ENCODE measurements around the gene TOR2A. TPM values are rescaled to one million over a fixed set of nuclear protein-coding genes. Genes with fewer than 3 reads are reported as not detected.

The TOR2A gene
- total RNA-seq, 1 donor from 2014 or later: 21.9 TPM

Other genes starting within 250 kb of the TOR2A start
- gene STXBP1, start 123.0 kb downstream of the TOR2A start, total RNA-seq: 53.1 and 56.3 TPM in 2 replicates
- not detected in 2 replicates for gene CFAP157, start 28.3 kb downstream of the TOR2A start, total RNA-seq
- 46.5 and 51.4 TPM in 2 replicates for gene PTRH1, start 19.6 kb downstream of the TOR2A start, total RNA-seq
- not detected in 2 replicates for gene TTC16, start 19.2 kb downstream of the TOR2A start, total RNA-seq
- gene SH2D3C, start 43.4 kb upstream of the TOR2A start, total RNA-seq: 94.0 and 160 TPM in 2 replicates
- gene CDK9, start 50.7 kb upstream of the TOR2A start, total RNA-seq: 110 and 146 TPM in 2 replicates
- gene FPGS, start 67.6 kb upstream of the TOR2A start, total RNA-seq: 72.6 and 91.9 TPM in 2 replicates
- gene ENG, start 119.4 kb upstream of the TOR2A start, total RNA-seq: 469 and 565 TPM in 2 replicates
- gene AK1, start 142.4 kb upstream of the TOR2A start, total RNA-seq: 80.6 and 88.4 TPM in 2 replicates
- gene ST6GALNAC6, start 164.3 kb upstream of the TOR2A start, total RNA-seq: 70.4 and 72.0 TPM in 2 replicates
- 59.7 and 80.3 TPM in 2 replicates for gene ST6GALNAC4, start 181.7 kb upstream of the TOR2A start, total RNA-seq
- gene PIP5KL1, start 195.5 kb upstream of the TOR2A start, total RNA-seq: 3.0 and 3.9 TPM in 2 replicates
- 19.7 and 28.6 TPM in 2 replicates for gene DPM2, start 202.6 kb upstream of the TOR2A start, total RNA-seq
- 29.6 TPM in 2 replicates for gene EEIG1, start 245.7 kb upstream of the TOR2A start, total RNA-seq